ENCODE measurements around the gene MN1. TPM values are rescaled to one million over a fixed set of nuclear protein-coding genes. Genes with fewer than 3 reads are reported as not detected.
A peak's percentile ranks its signal among the peaks of the same experiment; 100 is the strongest.

MN1 gene
- total RNA-seq, 1 donor from 2014 or later = 2.6 TPM

GRCh38 chr22:27754888-27755480 is 46.6 kb downstream of the MN1 start:
- no peaks in the 10 kb centered on the region for H3K27me3 ChIP-seq (ENCODE audit: control insufficient read depth in 3 of 3, insufficient read depth in 3 of 3, low read length in 3 of 3)
- no peak overlapping the region for H3K27ac ChIP-seq (ENCODE audit: low read depth, low read length)
- no peak overlapping the region for H3K4me3 ChIP-seq (ENCODE audit: low read length in 3 of 3)
- peak overlapping the region in 1 of 3 donors; percentile 57 for H3K9ac ChIP-seq (ENCODE audit: low read depth in 1 of 3, low read length in 3 of 3)
- peaks cover 9 to 16% (median 11%) of the 10 kb centered on the region in 3 donors for H3K36me3 ChIP-seq (ENCODE audit: control insufficient read depth in 3 of 3, insufficient read depth in 3 of 3, low read length in 3 of 3)
- no peaks in the 10 kb centered on the region for H3K9me3 ChIP-seq (ENCODE audit: control insufficient read depth in 3 of 3, low read length in 3 of 3)
- H3K4me1 ChIP-seq (ENCODE audit: control insufficient read depth in 3 of 3, insufficient read depth in 3 of 3, low read length in 3 of 3) = peaks cover 19 to 54% (median 34%) of the 10 kb centered on the region in 3 donors

GRCh38 chr22:27754247-27754887 is 47.2 kb downstream of the MN1 start:
- Histone ChIP-seq H3K4me3 (ENCODE audit: low read length in 3 of 3) (no peak overlapping the region), H3K36me3 (ENCODE audit: control insufficient read depth in 3 of 3, insufficient read depth in 3 of 3, low read length in 3 of 3) (peaks cover 9 to 19% (median 14%) of the 10 kb centered on the region in 3 donors), H3K27me3 (ENCODE audit: control insufficient read depth in 3 of 3, insufficient read depth in 3 of 3, low read length in 3 of 3) (no peaks in the 10 kb centered on the region), H3K4me1 (ENCODE audit: control insufficient read depth in 3 of 3, insufficient read depth in 3 of 3, low read length in 3 of 3) (peaks cover 21 to 58% (median 38%) of the 10 kb centered on the region in 3 donors), H3K9ac (ENCODE audit: low read depth in 1 of 3, low read length in 3 of 3) (peak overlapping the region in 1 of 3 donors; percentile 57), H3K27ac (ENCODE audit: low read depth, low read length) (no peak overlapping the region), H3K9me3 (ENCODE audit: control insufficient read depth in 3 of 3, low read length in 3 of 3) (no peaks in the 10 kb centered on the region)

- Histone ChIP-seq H3K27ac (ENCODE audit: low read depth, low read length) (peak overlapping the region; percentile 16), H3K4me3 (ENCODE audit: low read length in 3 of 3) (no peak overlapping the region), H3K4me1 (ENCODE audit: control insufficient read depth in 3 of 3, insufficient read depth in 3 of 3, low read length in 3 of 3) (peaks cover 23 to 53% (median 37%) of the 10 kb centered on the region in 3 donors), H3K9ac (ENCODE audit: low read depth in 1 of 3, low read length in 3 of 3) (peak overlapping the region in 1 of 3 donors; percentile 54), H3K9me3 (ENCODE audit: control insufficient read depth in 3 of 3, low read length in 3 of 3) (no peaks in the 10 kb centered on the region), H3K27me3 (ENCODE audit: control insufficient read depth in 3 of 3, insufficient read depth in 3 of 3, low read length in 3 of 3) (no peaks in the 10 kb centered on the region), H3K36me3 (ENCODE audit: control insufficient read depth in 3 of 3, insufficient read depth in 3 of 3, low read length in 3 of 3) (peaks cover 9 to 19% (median 14%) of the 10 kb centered on the region in 3 donors)
These were observed 48.8 kb downstream of the MN1 start for GRCh38 chr22:27752771-27753170.

GRCh38 chr22:27752141-27752540 is 49.4 kb downstream of the MN1 start:
- Histone ChIP-seq H3K4me1 (ENCODE audit: control insufficient read depth in 3 of 3, insufficient read depth in 3 of 3, low read length in 3 of 3) (peaks cover 23 to 53% (median 36%) of the 10 kb centered on the region in 3 donors), H3K9me3 (ENCODE audit: control insufficient read depth in 3 of 3, low read length in 3 of 3) (no peaks in the 10 kb centered on the region), H3K4me3 (ENCODE audit: low read length in 3 of 3) (no peak overlapping the region), H3K36me3 (ENCODE audit: control insufficient read depth in 3 of 3, insufficient read depth in 3 of 3, low read length in 3 of 3) (peaks cover 9 to 19% (median 14%) of the 10 kb centered on the region in 3 donors), H3K27me3 (ENCODE audit: control insufficient read depth in 3 of 3, insufficient read depth in 3 of 3, low read length in 3 of 3) (no peaks in the 10 kb centered on the region), H3K9ac (ENCODE audit: low read depth in 1 of 3, low read length in 3 of 3) (no peak overlapping the region), H3K27ac (ENCODE audit: low read depth, low read length) (no peak overlapping the region)

GRCh38 chr22:27751277-27752070 is 50.1 kb downstream of the MN1 start:
- H3K36me3 ChIP-seq (ENCODE audit: control insufficient read depth in 3 of 3, insufficient read depth in 3 of 3, low read length in 3 of 3) = peaks cover 9 to 19% (median 14%) of the 10 kb centered on the region in 3 donors
- peaks cover 23 to 53% (median 35%) of the 10 kb centered on the region in 3 donors for H3K4me1 ChIP-seq (ENCODE audit: control insufficient read depth in 3 of 3, insufficient read depth in 3 of 3, low read length in 3 of 3)
- H3K27ac ChIP-seq (ENCODE audit: low read depth, low read length) = no peak overlapping the region

GRCh38 chr22:27750584-27751265 is 50.8 kb downstream of the MN1 start:
- Histone ChIP-seq H3K27me3 (ENCODE audit: control insufficient read depth in 3 of 3, insufficient read depth in 3 of 3, low read length in 3 of 3) (no peaks in the 10 kb centered on the region), H3K4me3 (ENCODE audit: low read length in 3 of 3) (no peak overlapping the region), H3K27ac (ENCODE audit: low read depth, low read length) (no peak overlapping the region), H3K36me3 (ENCODE audit: control insufficient read depth in 3 of 3, insufficient read depth in 3 of 3, low read length in 3 of 3) (peaks cover 9 to 19% (median 11%) of the 10 kb centered on the region in 3 donors), H3K9me3 (ENCODE audit: control insufficient read depth in 3 of 3, low read length in 3 of 3) (no peaks in the 10 kb centered on the region), H3K4me1 (ENCODE audit: control insufficient read depth in 3 of 3, insufficient read depth in 3 of 3, low read length in 3 of 3) (peaks cover 23 to 50% (median 32%) of the 10 kb centered on the region in 3 donors), H3K9ac (ENCODE audit: low read depth in 1 of 3, low read length in 3 of 3) (peak overlapping the region in 1 of 3 donors; percentile 28)

More at GRCh38 chr22:27751277-27752070, 50.1 kb downstream of the MN1 start:
- Histone ChIP-seq H3K9me3 (ENCODE audit: control insufficient read depth in 3 of 3, low read length in 3 of 3) (no peaks in the 10 kb centered on the region), H3K27me3 (ENCODE audit: control insufficient read depth in 3 of 3, insufficient read depth in 3 of 3, low read length in 3 of 3) (no peaks in the 10 kb centered on the region), H3K9ac (ENCODE audit: low read depth in 1 of 3, low read length in 3 of 3) (peak overlapping the region in 1 of 3 donors; percentile 28), H3K4me3 (ENCODE audit: low read length in 3 of 3) (no peak overlapping the region)

GRCh38 chr22:27749597-27750225 is 51.8 kb downstream of the MN1 start:
- Histone ChIP-seq H3K9ac (ENCODE audit: low read depth in 1 of 3, low read length in 3 of 3) (no peak overlapping the region), H3K9me3 (ENCODE audit: control insufficient read depth in 3 of 3, low read length in 3 of 3) (no peaks in the 10 kb centered on the region), H3K27me3 (ENCODE audit: control insufficient read depth in 3 of 3, insufficient read depth in 3 of 3, low read length in 3 of 3) (no peaks in the 10 kb centered on the region), H3K4me3 (ENCODE audit: low read length in 3 of 3) (no peak overlapping the region), H3K36me3 (ENCODE audit: control insufficient read depth in 3 of 3, insufficient read depth in 3 of 3, low read length in 3 of 3) (peaks cover 9 to 14% (median 10%) of the 10 kb centered on the region in 3 donors), H3K27ac (ENCODE audit: low read depth, low read length) (no peak overlapping the region), H3K4me1 (ENCODE audit: control insufficient read depth in 3 of 3, insufficient read depth in 3 of 3, low read length in 3 of 3) (peaks cover 23 to 41% (median 30%) of the 10 kb centered on the region in 3 donors)

GRCh38 chr22:27748751-27749191 is 52.8 kb downstream of the MN1 start:
- no peaks in the 10 kb centered on the region for H3K27me3 ChIP-seq (ENCODE audit: control insufficient read depth in 3 of 3, insufficient read depth in 3 of 3, low read length in 3 of 3)
- H3K36me3 ChIP-seq (ENCODE audit: control insufficient read depth in 3 of 3, insufficient read depth in 3 of 3, low read length in 3 of 3) = peaks cover 9 to 14% (median 10%) of the 10 kb centered on the region in 3 donors
- peak overlapping the region; percentile 11 to 64 (median 30) for H3K9ac ChIP-seq (ENCODE audit: low read depth in 1 of 3, low read length in 3 of 3)
- no peak overlapping the region for H3K4me3 ChIP-seq (ENCODE audit: low read length in 3 of 3)
- H3K27ac ChIP-seq (ENCODE audit: low read depth, low read length) = peak overlapping the region; percentile 8
- H3K4me1 ChIP-seq (ENCODE audit: control insufficient read depth in 3 of 3, insufficient read depth in 3 of 3, low read length in 3 of 3) = peaks cover 21 to 31% (median 27%) of the 10 kb centered on the region in 3 donors
- H3K9me3 ChIP-seq (ENCODE audit: control insufficient read depth in 3 of 3, low read length in 3 of 3) = no peaks in the 10 kb centered on the region

- H3K27ac ChIP-seq (ENCODE audit: low read depth, low read length) = peak overlapping the region; percentile 8
- H3K9ac ChIP-seq (ENCODE audit: low read depth in 1 of 3, low read length in 3 of 3) = no peak overlapping the region
- H3K4me3 ChIP-seq (ENCODE audit: low read length in 3 of 3) = no peak overlapping the region
- H3K4me1 ChIP-seq (ENCODE audit: control insufficient read depth in 3 of 3, insufficient read depth in 3 of 3, low read length in 3 of 3) = peaks cover 17 to 27% (median 23%) of the 10 kb centered on the region in 3 donors
- H3K36me3 ChIP-seq (ENCODE audit: control insufficient read depth in 3 of 3, insufficient read depth in 3 of 3, low read length in 3 of 3) = peaks cover 9 to 14% (median 10%) of the 10 kb centered on the region in 3 donors
- no peaks in the 10 kb centered on the region for H3K27me3 ChIP-seq (ENCODE audit: control insufficient read depth in 3 of 3, insufficient read depth in 3 of 3, low read length in 3 of 3)
- H3K9me3 ChIP-seq (ENCODE audit: control insufficient read depth in 3 of 3, low read length in 3 of 3) = no peaks in the 10 kb centered on the region
These were observed 53.2 kb downstream of the MN1 start for GRCh38 chr22:27748349-27748748.
